Adrenal gland (tissue), 12 donors: ENCODE measurements around the gene EPB41L1. TPM values are rescaled to one million over a fixed set of nuclear protein-coding genes. Genes with fewer than 3 reads are reported as not detected.

Experiments used
- DNase-seq, 7 donors: peaks; one replicate each; pipeline ENCODE4 v3.0.0-alpha.2; 2019 to 2020
- H3K27ac ChIP-seq, 5 donors: fragments of 200-600 bp; sonication (generic) in 4 of 5; 1 replicate in 3 of 5; 2 replicates in 2 of 5; pipeline versions ENCODE4 v1.5.1 to v1.8.0; 2016 to 2020; ENCODE audit warnings: mild to moderate bottlenecking in 1 of 5
- H3K27me3 ChIP-seq: fragments of 200-600 bp; 2 replicates; pipeline ENCODE4 v1.8.0; 2021
- H3K36me3 ChIP-seq, 2 donors: fragments of 200-600 bp; replicated peaks in 1 of 2; 1 replicate in 1 of 2; 2 replicates in 1 of 2; pipeline versions ENCODE4 v1.5.1 to v1.8.0; 2018 to 2022
- H3K4me1 ChIP-seq, 2 donors: fragments of 200-600 bp; replicated peaks in 1 of 2; 1 replicate in 1 of 2; 2 replicates in 1 of 2; pipeline versions ENCODE4 v1.5.1 to v1.8.0; 2018 to 2021
- H3K4me3 ChIP-seq, 4 donors: fragments of 200-600 bp; sonication (generic) in 3 of 4; one replicate each; pipeline ENCODE4 v1.5.1; 2016 to 2018
- H3K9me3 ChIP-seq, 3 donors: fragments of 200-600 bp; sonication (generic) in 1 of 3; replicated peaks in 1 of 3; 1 replicate in 2 of 3; 2 replicates in 1 of 3; pipeline versions ENCODE4 v1.5.1 to v1.8.0; 2016 to 2021
- CTCF ChIP-seq, 6 experiments: fragments of 450-650 bp in 4 of 6; fragments of 200-600 bp in 2 of 6; sonication (generic) in 1 of 6; IDR thresholded peaks; 1 replicate in 5 of 6; 2 replicates in 1 of 6; pipeline versions ENCODE4 v1.5.1 to v1.8.0; 2016 to 2021; ENCODE audit warnings: antibody characterized with exemption in 6 of 6, mild to moderate bottlenecking in 2 of 6, moderate library complexity in 1 of 6
- POLR2A ChIP-seq, 2 donors: fragments of 450-650 bp; IDR thresholded peaks; one replicate each; pipeline ENCODE4 v1.6.1; 2017; ENCODE audit warnings: antibody characterized with exemption in 2 of 2, mild to moderate bottlenecking in 2 of 2, moderate library complexity in 1 of 2
- WGBS, 4 donors: extraction: QIAGEN DNeasy Blood & Tissue Kit in 2 of 4; methylation state at CpG; one replicate each; pipeline versions ENCODE4 v1.1.5 to v1.1.7; 2013 to 2017; 5-methylcytosine and 5-hydroxymethylcytosine counted together
- intact Hi-C, 2 donors: fragments of 100-400 bp; cut with DNase I; formaldehyde crosslinking; loops; one replicate each; pipeline versions ENCODE4 v1.14.1 to v1.15.0; 2022 to 2023
- polyA plus RNA-seq, 3 donors: library from polyadenylated mRNA; stranded (reverse); fragments of 200-250 nt in 2 of 3; fragments of 350-450 nt in 1 of 3; fragmentation: Illumina TruSeq in 1 of 3; extraction: RNeasy Lipid Tissue Mini Kit (QIAGEN cat#74804) in 1 of 3; gene quantifications; one replicate each; pipeline ENCODE4 v1.2.3, GENCODE V29; 2013 to 2014
- total RNA-seq, 9 donors: library from RNA; depleted of rRNA in 4 of 9; stranded (reverse); fragments of >200 nt in 4 of 9; fragments of 120-200 nt in 1 of 9; fragmentation: NEBNext Ultra II Directional in 1 of 9; extraction: Animal tissue kit (Norgen Biotek cat#: 25700) in 1 of 9; gene quantifications; one replicate each; pipeline versions ENCODE4 v1.1.0 to v1.2.4, GENCODE V29; 2013 to 2023
- donor health status: healthy with polysubstance abuse.
- donor health status: Bipolar disorder and iron deficiency.
- donor health status: DM: yes; HTN: yes; CAD: no.
- donor health status: DM: no; HTN: no; CAD: no.
- donor health status: DM: no; HTN: no; CAD: no.
- donor health status: DM: yes; HTN: yes; CAD: no.

EPB41L1 gene
- total and polyA plus RNA-seq, 12 donors = 29.8 to 1,154 (median 164) TPM

GRCh38 chr20:36167902-36168503, 13.5 kb downstream of the EPB41L1 start:
- intact Hi-C loops = no loop called here
- Histone ChIP-seq H3K27ac (peak overlapping the region; percentile 68 to 92 (median 85)), H3K4me3 (no peak overlapping the region), H3K9me3 (no peaks in the 10 kb centered on the region), H3K4me1 (peaks cover 26 to 63% of the 10 kb centered on the region in 2 donors), H3K27me3 (no peaks in the 10 kb centered on the region), H3K36me3 (no peaks in the 10 kb centered on the region)
- 45 to 54% (median 45%) methylated on average over 4 of the region's 4 CpGs for WGBS, 4 donors
- TF ChIP-seq POLR2A (IDR thresholded peaks at IDR 0.05) (no peak), CTCF (IDR thresholded peaks at IDR 0.05) (no peak)
- peak in 3 of 7 donors; percentile 52 to 75 (median 73) for DNase-seq

- no peak overlapping the region for H3K4me3 ChIP-seq
- DNase-seq = no peak
- no peaks in the 10 kb centered on the region for H3K27me3 ChIP-seq
- WGBS, 4 donors = 52 to 55% (median 52%) methylated on average over 10 of the region's 10 CpGs
- H3K27ac ChIP-seq = peak overlapping the region; percentile 45 to 89 (median 85)
- TF ChIP-seq POLR2A (IDR thresholded peaks at IDR 0.05) (no peak), CTCF (IDR thresholded peaks at IDR 0.05) (no peak)
- intact Hi-C loops = no loop called here
- peaks cover 26 to 71% of the 10 kb centered on the region in 2 donors for H3K4me1 ChIP-seq
- H3K9me3 ChIP-seq = no peaks in the 10 kb centered on the region
- peaks cover 0 to 7% of the 10 kb centered on the region in 2 donors for H3K36me3 ChIP-seq
Observed at GRCh38 chr20:36170542-36171215, 16.1 kb downstream of the EPB41L1 start.

DNA sequence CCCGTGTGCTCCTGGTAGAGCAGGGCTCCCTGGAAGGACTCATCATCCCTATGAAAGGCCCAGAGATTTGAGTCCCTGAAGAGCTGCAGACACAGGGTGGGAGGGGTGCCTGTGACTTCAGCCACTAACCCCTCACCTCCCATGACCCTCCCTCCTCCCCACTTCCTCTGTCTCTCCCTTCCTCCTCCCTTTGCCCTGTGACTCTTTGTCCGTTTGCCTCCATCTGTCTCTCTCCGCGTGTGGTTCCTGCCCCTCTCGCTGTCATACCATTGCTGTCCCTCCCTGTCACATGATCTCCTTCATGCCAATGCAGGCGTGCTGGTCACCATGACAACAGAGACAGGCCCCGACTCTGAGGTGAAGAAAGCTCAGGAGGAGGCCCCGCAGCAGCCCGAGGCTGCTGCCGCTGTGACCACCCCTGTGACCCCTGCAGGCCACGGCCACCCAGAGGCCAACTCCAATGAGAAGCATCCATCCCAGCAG, 19.0 kb downstream of the EPB41L1 start:
- DNase-seq = peak; percentile 54 to 88 (median 81)
- H3K27me3 ChIP-seq = no peaks in the 10 kb centered on the region
- no peak overlapping the region for H3K4me3 ChIP-seq
- H3K9me3 ChIP-seq = no peaks in the 10 kb centered on the region
- H3K36me3 ChIP-seq = peaks cover 0 to 35% of the 10 kb centered on the region in 2 donors
- 10 to 23% (median 14%) methylated on average over 11 of the region's 11 CpGs for WGBS, 4 donors
- TF ChIP-seq POLR2A (IDR thresholded peaks at IDR 0.05) = peak in 1 of 2 donors; percentile 24
- no peak for TF ChIP-seq CTCF (IDR thresholded peaks at IDR 0.05)
- intact Hi-C loops = no loop called here
- peaks cover 16 to 44% of the 10 kb centered on the region in 2 donors for H3K4me1 ChIP-seq
- H3K27ac ChIP-seq = peak overlapping the region in 4 of 5 donors; percentile 24 to 89 (median 74)

GRCh38 chr20:36175016-36175415, 20.5 kb downstream of the EPB41L1 start:
- 70 to 88% (median 81%) methylated on average over 1 to 5 of the region's 5 CpGs for WGBS, 4 donors
- Histone ChIP-seq H3K36me3 (peaks cover 0 to 42% of the 10 kb centered on the region in 2 donors), H3K27me3 (no peaks in the 10 kb centered on the region), H3K9me3 (no peaks in the 10 kb centered on the region), H3K4me3 (no peak overlapping the region), H3K4me1 (peaks cover under 1 to 31% of the 10 kb centered on the region in 2 donors), H3K27ac (peak overlapping the region in 3 of 5 donors; percentile 20 to 89 (median 69))
- TF ChIP-seq POLR2A (IDR thresholded peaks at IDR 0.05) = no peak
- no peak for TF ChIP-seq CTCF (IDR thresholded peaks at IDR 0.05)
- no peak for DNase-seq
- intact Hi-C loops = no loop called here
